HUES6 (cell line): Measurements from ENCODE around the gene NPLOC4.

Source experiments
- H3K27ac ChIP-seq: 2 replicates; pipeline ENCODE4 v1.7.0; 2013; ENCODE audit warnings: low read depth, mild to moderate bottlenecking, low read length, inconsistent platforms
- H3K27me3 ChIP-seq: 2 replicates; pipeline ENCODE4 v1.6.1; 2013; ENCODE audit warnings: low read length; ENCODE audit not compliant: control insufficient read depth, insufficient read depth
- H3K36me3 ChIP-seq: 2 replicates; pipeline ENCODE4 v1.6.1; 2013; ENCODE audit warnings: low read length; ENCODE audit not compliant: control insufficient read depth, insufficient read depth
- H3K4me1 ChIP-seq: 2 replicates; pipeline ENCODE4 v1.6.1; 2013; ENCODE audit warnings: low read length; ENCODE audit not compliant: control insufficient read depth, insufficient read depth
- H3K4me3 ChIP-seq: 2 replicates; pipeline ENCODE4 v1.5.1; 2013; ENCODE audit warnings: low read depth, low read length
- H3K9ac ChIP-seq: one replicate; pipeline ENCODE4 v1.6.1; 2013; ENCODE audit warnings: mild to moderate bottlenecking, low read length
- H3K9me3 ChIP-seq: 2 replicates; pipeline ENCODE4 v1.6.1; 2013; ENCODE audit warnings: low read depth, low read length; ENCODE audit not compliant: control insufficient read depth, insufficient read depth

Gene NPLOC4

DNA sequence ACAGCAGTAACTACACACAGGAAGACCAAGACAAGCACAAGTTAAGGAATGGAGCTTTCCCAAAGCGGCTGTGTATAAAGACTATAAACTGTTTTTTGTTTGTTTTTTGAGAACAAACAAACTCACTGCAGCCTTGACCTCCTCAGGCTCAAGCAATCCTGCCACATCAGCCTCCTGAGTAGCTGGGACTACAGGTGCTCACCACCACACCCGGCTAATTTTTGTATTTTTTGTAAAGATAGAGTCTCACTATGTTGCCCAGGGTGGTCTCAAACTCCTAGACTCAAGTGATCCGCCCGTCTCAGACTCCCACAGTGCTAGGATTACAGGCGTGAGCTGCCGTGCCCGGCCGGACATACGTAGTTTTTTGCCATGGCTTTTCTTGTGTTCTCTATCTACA, 23.5 kb upstream of the NPLOC4 start:
- Histone ChIP-seq H3K27ac (no peak overlapping the region), H3K4me3 (no peak overlapping the region)

DNA sequence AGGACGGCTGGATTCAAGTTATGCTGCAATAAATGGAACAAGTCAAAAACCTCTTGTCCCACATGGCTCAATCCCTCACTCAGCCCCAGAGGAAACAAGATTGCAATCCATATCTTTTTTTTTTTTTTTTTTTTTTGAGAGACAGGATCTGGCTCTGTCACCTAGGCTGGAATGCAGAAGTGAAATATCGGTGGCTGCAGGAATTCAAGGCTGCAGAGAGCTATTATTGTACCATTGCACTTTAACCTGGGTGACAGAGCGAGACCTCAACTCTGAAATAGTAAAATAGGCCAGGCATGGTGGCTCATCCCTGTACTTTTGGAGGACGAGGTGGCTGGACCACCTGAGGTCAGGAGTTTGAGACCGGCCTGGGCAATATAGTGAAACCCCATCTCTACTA, 22.1 kb upstream of the NPLOC4 start:
- H3K27me3 ChIP-seq = no peaks in the 10 kb centered on the region
- H3K4me3 ChIP-seq = no peak overlapping the region
- H3K9me3 ChIP-seq = no peaks in the 10 kb centered on the region
- no peak overlapping the region for H3K9ac ChIP-seq
- H3K4me1 ChIP-seq = peaks cover 5% of the 10 kb centered on the region; the same call in 1 of the 2 replicates
- H3K36me3 ChIP-seq = 0 out of 2 replicates have a peak, but pooled peaks cover 3% of the 10 kb centered on the region
- no peak overlapping the region for H3K27ac ChIP-seq

More for the DNA sequence above, 23.5 kb upstream of the NPLOC4 start:
- no peaks in the 10 kb centered on the region for H3K27me3 ChIP-seq
- H3K36me3 ChIP-seq = peaks cover 12% of the 10 kb centered on the region
- peaks cover 8% of the 10 kb centered on the region for H3K4me1 ChIP-seq
- H3K9me3 ChIP-seq = no peaks in the 10 kb centered on the region
- no peak overlapping the region for H3K9ac ChIP-seq

GRCh38 chr17:81656835-81657234, 19.9 kb upstream of the NPLOC4 start:
- Histone ChIP-seq H3K4me3 (no peak overlapping the region), H3K9ac (no peak overlapping the region), H3K27ac (no peak overlapping the region)

DNA sequence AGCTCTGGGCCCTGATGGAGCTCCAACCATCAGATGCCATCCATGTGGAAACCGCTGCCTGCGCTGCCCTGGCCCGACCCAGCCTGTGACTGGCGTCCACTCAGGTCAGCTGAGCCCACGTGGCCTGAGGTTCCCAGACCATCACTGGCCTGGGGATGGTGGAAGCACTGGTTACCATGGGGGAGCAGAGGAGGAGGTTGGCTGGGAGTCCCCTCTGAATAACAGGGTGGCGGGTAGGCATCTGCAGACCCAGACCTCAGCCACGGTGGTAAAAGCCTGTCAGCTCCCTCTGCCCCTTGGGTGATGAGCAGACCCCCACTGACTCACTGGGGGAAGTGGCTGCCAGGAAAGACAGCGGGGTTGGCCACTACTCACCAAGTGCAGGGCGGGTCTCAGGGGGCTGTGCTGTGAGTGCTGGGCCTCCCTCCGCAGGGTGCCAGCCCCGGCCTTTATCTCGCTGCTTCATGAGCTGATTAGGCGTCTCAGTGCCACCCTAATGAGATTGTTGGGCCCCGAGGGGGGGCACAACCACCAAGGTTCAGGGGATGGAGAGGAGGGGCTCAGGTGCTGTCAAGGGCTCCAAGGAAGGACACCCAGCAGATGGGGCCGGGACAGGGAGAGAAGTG, 19.3 kb upstream of the NPLOC4 start, which contains the start of gene PDE6G:
Gene PDE6G, minus strand, starts transcription at position 425 of the 626 bp plus-strand sequence. CDS start 3,237 bp downstream, outside the sequence.
- H3K27ac ChIP-seq = no peak within 1 kb of the TSS
- no peak within 1 kb of the TSS for H3K9ac ChIP-seq
- peaks cover 12% of the 10 kb centered on the region for H3K4me1 ChIP-seq
- no peaks in the 10 kb centered on the region for H3K27me3 ChIP-seq
- no peak within 1 kb of the TSS for H3K4me3 ChIP-seq
- no peaks in the 10 kb centered on the region for H3K36me3 ChIP-seq
- no peaks in the 10 kb centered on the region for H3K9me3 ChIP-seq

More at GRCh38 chr17:81656835-81657234, 19.9 kb upstream of the NPLOC4 start:
- peaks cover 12% of the 10 kb centered on the region for H3K4me1 ChIP-seq
- H3K9me3 ChIP-seq = no peaks in the 10 kb centered on the region
- H3K27me3 ChIP-seq = no peaks in the 10 kb centered on the region
- no peaks in the 10 kb centered on the region for H3K36me3 ChIP-seq

- no peak overlapping the region for H3K9ac ChIP-seq
- H3K9me3 ChIP-seq = no peaks in the 10 kb centered on the region
- no peaks in the 10 kb centered on the region for H3K27me3 ChIP-seq
- H3K4me1 ChIP-seq = peaks cover 17% of the 10 kb centered on the region
- no peaks in the 10 kb centered on the region for H3K36me3 ChIP-seq
- no peak overlapping the region for H3K27ac ChIP-seq
- no peak overlapping the region for H3K4me3 ChIP-seq
Observed at GRCh38 chr17:81655378-81656117, 18.6 kb upstream of the NPLOC4 start.

GRCh38 chr17:81652906-81653771, 16.2 kb upstream of the NPLOC4 start:
- Histone ChIP-seq H3K9ac (peak overlapping the region; percentile 56), H3K4me1 (peaks cover 23% of the 10 kb centered on the region), H3K36me3 (no peaks in the 10 kb centered on the region), H3K9me3 (no peaks in the 10 kb centered on the region), H3K27me3 (peaks cover 9% of the 10 kb centered on the region), H3K4me3 (peak overlapping the region; percentile 56), H3K27ac (peak overlapping the region; percentile 65; the same call in 1 of the 2 replicates)

GRCh38 chr17:81651692-81652091, 14.8 kb upstream of the NPLOC4 start:
- Histone ChIP-seq H3K27me3 (peaks cover 23% of the 10 kb centered on the region), H3K36me3 (no peaks in the 10 kb centered on the region), H3K27ac (no peak overlapping the region), H3K4me3 (no peak overlapping the region), H3K9me3 (no peaks in the 10 kb centered on the region), H3K4me1 (peaks cover 32% of the 10 kb centered on the region), H3K9ac (no peak overlapping the region)

DNA sequence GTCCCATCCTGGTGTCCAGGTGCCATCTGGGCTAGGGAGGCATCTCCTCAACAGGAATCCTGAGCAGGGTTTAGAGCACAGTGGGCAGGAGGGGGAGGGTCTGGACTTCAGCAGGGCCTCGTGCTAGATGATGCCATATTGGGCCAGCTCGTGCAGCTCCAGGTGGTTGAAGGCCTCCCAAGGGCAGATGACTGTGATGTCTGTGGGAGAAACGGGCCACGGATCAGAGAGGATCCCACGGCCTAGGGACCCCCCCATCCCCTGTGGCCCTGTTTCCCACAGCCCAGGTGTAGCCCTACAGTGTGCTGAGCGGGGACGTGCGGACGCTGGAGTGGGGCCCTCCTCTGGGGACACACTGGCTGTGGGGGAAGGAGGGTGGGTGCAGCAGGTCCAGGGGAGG, 14.0 kb upstream of the NPLOC4 start:
- no peaks in the 10 kb centered on the region for H3K9me3 ChIP-seq
- peaks cover 32% of the 10 kb centered on the region for H3K4me1 ChIP-seq
- no peak overlapping the region for H3K4me3 ChIP-seq
- no peaks in the 10 kb centered on the region for H3K36me3 ChIP-seq
- H3K9ac ChIP-seq = no peak overlapping the region
- peaks cover 24% of the 10 kb centered on the region for H3K27me3 ChIP-seq
- no peak overlapping the region for H3K27ac ChIP-seq

- 0 out of 2 replicates have a peak, but pooled peaks cover 3% of the 10 kb centered on the region for H3K36me3 ChIP-seq
- no peak overlapping the region for H3K9ac ChIP-seq
- H3K4me1 ChIP-seq = peaks cover 29% of the 10 kb centered on the region
- no peak overlapping the region for H3K27ac ChIP-seq
- peaks cover 24% of the 10 kb centered on the region for H3K27me3 ChIP-seq
- H3K9me3 ChIP-seq = no peaks in the 10 kb centered on the region
- peak overlapping the region; percentile 48 for H3K4me3 ChIP-seq
Observed at GRCh38 chr17:81648707-81649085, 11.8 kb upstream of the NPLOC4 start.

GRCh38 chr17:81648013-81648706, 11.2 kb upstream of the NPLOC4 start:
- no peaks in the 10 kb centered on the region for H3K9me3 ChIP-seq
- H3K27me3 ChIP-seq = peaks cover 24% of the 10 kb centered on the region
- peak overlapping the region; percentile 48 for H3K4me3 ChIP-seq
- 0 out of 2 replicates have a peak, but pooled peaks cover 3% of the 10 kb centered on the region for H3K36me3 ChIP-seq
- no peak overlapping the region for H3K27ac ChIP-seq
- H3K4me1 ChIP-seq = peaks cover 23% of the 10 kb centered on the region
- H3K9ac ChIP-seq = no peak overlapping the region
